Hypothalamus (tissue), 51 donors: Measurements from ENCODE around the gene TRAP1.
"Not testable (repeated sequence)": the region's sequence is repeated elsewhere in the genome, so short reads cannot be mapped to it uniquely, and the experiment has no call there.

ENCODE experiments used
- DNase-seq, 51 donors: peaks; one replicate each; lab custom pipeline; 2025; lab: John Stamatoyannopoulos, UW

The TRAP1 gene

DNA sequence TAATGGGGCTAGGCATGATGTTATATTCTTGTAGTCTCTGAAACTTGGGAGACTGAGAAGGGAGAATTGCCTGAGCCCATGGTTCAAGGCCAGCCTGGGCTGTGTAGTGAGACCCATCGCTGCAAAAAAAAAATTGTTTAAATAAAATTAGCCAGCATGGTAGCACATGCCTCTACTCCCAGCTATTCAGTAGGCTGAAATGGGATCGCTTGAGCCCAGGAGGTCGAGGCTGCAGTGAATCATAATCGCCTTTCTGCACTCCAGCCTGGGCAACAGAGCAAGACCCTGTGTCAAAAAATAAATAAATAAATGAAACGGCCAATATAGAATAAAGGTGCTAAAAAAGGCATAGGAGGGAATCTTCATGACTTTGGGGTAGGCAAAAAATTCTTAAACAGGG, 92.0 kb downstream of the TRAP1 start:
- no peak for DNase-seq

DNA sequence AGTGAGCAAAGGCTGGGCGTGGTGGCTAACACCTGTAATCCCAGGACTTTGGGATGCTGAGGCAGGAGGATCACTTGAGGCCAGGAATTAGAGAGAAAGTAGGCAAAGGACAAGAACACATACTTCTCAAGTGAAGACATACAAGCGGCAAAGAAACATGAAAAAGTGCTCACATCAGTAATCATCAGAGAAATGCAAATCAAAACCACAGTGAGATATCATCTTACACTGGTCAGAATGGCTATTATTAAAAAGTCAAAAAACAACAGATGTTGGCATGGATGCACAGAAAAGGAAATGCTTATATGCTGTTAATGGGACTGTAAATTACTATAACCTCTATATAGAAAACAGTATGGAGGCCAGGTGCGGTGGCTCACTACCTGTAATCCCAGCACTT, 93.7 kb downstream of the TRAP1 start:
- no peak for DNase-seq

DNA sequence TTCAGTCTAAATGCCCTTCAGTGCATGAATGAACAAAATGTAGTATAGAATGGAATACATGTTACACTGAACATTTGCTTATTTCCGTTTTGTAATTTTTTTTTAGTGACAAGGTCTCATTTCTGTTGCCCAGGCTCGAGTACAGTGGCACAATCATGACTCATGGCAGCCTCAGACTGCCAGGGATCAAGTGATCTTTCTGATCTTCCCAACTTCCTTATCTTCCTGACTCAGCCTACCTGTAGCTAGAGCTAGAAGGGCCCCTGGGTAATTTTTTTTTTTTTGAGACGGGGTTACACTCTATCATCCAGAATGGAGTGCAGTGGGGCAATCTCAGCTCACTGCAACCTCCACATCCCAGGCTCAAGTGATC, 98.6 kb downstream of the TRAP1 start:
- DNase-seq: no peak

DNA sequence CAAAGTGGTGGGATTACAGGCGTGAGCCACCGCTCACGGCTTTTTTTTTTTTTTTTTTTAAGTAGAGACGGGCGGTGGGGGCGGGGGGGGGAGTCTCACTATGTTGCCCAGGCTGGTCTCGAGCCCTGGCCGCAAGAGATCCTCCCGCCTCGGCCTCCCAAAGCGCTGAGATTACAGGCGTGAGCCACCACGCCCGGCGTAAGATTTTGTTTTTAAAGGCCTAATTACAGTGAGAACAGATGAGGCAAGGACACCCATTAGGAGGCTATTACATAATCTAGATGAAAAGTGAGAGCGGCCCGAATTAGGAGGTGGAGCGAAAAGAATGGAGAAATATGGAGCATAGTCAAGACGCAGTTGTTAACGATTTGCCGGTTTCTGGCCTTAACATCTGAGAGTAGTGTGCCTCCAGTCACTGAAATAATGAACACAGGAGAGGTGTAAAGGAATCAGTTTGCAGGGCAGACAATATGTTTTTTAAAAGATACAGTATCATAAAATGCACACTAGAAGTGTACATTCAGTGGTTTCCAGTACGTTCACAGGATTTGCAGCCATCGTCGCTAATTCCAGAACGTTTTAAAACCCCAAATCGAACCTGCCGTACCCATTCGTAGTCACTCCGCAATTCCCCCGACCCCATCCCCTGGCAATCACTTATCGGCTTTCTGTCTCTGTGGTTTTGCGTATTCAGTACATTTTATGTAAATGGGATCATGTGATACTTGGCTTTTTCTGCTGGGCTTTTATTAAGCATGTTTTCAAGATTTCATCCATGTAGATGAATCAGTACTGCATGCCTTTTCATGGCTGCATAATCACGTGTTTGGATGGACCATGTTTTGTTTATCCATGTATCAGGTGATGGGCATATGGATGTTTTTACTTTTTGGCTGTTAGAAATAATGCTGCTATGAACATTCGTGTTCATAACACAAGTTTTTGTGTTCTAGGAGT, 104.5 kb downstream of the TRAP1 start:
- DNase-seq: no peak

DNA sequence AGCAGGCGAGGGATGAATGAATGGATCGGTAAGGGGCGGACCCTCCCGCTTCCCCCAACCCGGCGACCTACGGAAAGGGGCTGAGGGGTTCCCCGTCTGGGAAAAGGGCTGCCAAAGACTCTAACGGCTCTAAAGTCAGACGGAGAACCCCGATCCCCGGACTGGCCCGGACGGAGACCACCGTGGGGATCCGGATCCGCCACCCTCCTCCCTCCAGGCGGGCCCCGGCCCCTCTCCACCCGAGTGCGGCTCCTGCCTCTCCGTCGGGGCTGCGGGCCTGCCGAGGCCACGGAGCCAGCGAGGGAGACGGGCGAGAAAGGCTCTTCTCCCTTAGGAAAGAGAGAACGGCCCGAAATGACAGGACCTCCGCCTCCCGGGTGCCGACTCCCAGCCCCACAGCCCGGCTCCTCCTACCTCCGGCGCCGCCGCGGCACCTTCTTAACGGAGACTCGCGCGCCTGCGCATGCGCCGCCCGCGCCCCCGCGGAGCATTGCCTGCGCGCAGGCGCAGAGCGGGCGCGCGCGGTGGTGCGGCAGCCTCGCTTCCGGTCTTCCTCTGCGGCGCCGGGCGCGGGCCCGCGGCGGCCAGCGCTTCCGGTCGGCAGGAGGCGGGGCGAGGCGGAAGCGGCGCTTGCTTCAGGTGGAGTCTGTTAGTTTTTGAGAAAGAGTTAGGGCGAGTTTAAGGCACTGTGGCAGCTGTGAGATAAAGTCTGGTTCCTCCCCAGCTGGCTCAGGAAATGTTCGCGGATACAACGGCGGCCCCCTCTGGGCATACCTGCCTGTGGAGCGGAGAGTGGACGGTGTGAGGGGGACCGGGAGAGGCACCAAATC, 106.0 kb downstream of the TRAP1 start, which contains the start of gene SLX4:
Gene SLX4, minus strand, starts transcription at position 461 of the 830 bp plus-strand sequence. CDS start 2,642 bp downstream, outside the sequence.
- DNase-seq: peak; percentile 13 to 89 (median 74)

DNA sequence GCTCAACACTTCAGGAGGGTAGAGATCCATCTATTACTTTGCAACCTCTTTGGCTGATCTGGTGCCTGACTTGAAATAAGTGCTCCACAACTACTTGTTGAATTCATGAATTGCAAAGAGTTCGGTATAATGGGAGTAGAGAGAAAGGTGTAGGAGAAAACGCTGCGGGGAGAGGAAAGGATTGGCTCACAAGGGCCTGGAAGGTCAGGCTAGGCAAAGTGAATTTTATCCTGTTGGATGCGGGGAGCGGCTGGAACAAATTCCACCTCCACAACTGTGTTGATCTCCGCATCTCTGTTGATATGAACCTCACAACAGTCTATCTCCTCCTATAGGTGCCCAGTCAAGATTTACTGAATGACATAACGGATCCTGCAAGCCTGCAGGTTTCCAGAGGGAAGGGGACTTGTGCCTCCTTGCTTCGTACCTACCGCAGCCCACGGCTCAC, 106.6 kb downstream of the TRAP1 start:
- peak in 1 of 51 donors; percentile 13 for DNase-seq

DNA sequence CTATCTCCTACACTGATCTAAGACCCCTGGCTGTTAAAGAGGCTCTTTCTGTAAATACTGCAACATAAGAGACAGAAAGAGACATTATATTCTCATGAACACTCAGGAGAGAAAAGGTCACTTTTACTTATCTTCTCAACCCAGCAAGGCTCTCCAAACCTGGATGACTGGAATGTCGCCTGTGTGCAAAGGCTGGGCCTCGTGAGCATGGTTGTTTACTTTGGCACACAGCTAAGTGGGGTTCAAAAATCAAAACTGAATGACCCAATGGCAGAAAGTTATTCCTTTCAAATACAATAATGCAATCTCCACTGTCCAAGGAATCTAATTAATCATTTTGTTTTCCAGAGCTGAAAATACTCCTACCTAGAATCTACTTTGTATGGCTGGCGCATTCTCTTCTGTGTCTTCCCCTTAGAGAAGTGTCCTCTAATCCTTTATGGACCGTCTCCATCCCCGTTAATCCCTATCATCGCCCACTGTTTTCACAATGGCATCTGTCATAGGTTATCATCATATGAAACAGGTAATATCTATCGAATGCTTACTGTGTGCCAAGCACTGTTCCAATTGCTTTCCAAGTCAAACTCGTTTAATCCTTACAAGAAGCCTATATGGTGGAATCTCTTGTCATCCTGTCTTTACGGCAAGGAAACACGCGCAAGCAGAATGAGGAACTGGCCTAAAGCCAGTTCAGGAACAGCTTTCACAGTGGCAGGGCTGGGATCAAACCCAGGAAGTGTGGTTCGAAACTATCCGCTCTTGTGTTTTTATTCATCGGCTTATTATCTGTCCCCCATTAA, 107.2 kb downstream of the TRAP1 start:
- no peak for DNase-seq

DNA sequence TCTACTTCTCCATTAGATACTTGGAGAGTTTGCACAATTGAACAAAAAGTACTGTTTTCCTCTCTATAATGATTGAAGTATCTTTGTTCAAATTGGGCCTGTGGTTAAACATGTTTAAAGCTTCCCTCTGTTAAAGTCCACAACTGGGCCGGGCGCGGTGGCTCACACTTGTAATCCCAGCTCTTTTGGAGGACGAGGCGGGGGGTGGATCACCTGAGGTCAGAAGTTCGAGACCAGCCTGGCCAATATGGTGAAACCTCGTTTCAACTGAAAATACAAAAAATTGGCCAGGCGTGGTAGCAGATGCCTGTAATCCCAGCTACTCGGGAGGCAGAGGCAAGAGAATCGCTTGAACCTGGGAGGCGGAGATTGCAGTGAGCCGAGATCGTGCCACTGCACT, 108.3 kb downstream of the TRAP1 start:
- not testable (repeated sequence) for DNase-seq

DNA sequence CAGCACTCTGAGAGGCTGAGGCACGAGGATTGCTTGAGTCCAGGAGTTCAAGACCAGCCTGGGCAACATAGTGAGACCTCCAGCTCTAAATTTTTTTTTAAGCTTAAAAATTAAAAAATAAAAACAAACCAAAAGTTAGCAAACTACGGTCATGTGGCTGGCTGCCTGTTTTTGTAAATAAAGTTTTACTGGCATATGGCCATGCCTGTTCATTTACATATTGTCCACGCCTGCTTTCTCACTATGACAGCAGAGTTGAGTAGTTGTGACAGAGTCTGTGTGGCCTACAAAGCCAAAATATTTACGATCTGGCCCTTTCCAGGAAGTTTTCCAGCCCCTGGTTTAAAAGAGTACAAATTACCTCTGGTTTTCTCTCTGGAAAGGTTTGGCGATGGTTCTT, 109.3 kb downstream of the TRAP1 start:
- no peak for DNase-seq
